ENCODE data around the gene ADARB2.

- TF ChIP-seq ZFP41 (tag by site-specific recombination; IDR thresholded peaks at IDR 0.05; ENCODE audit: borderline replicate concordance) = no peak
- no peak for TF ChIP-seq CTCF (tag by site-specific recombination; IDR thresholded peaks at IDR 0.05)
- TF ChIP-seq ZBTB1 (tag by site-specific recombination; IDR thresholded peaks at IDR 0.05) = no peak
- TF ChIP-seq ZBTB26 (tag by site-specific recombination; optimal IDR thresholded peaks at IDR 0.05) = no peak
- no peak for TF ChIP-seq ZBTB21 (tag by site-specific recombination; IDR thresholded peaks at IDR 0.05)
- TF ChIP-seq ZBTB44 (tag by site-specific recombination; IDR thresholded peaks at IDR 0.05) = no peak
- TF ChIP-seq GLI4 (tag by site-specific recombination; IDR thresholded peaks at IDR 0.05) = no peak
- no peak for TF ChIP-seq ZNF239 (tag by site-specific recombination; IDR thresholded peaks at IDR 0.05)
- no peak for TF ChIP-seq ZNF19 (tag by site-specific recombination; IDR thresholded peaks at IDR 0.05; ENCODE audit: low read depth)
- no peak for TF ChIP-seq SETDB1 (IDR thresholded peaks at IDR 0.05; ENCODE audit: insufficient read length, low read length)
- no peak for TF ChIP-seq YY1 (tag by site-specific recombination; IDR thresholded peaks at IDR 0.05)
- TF ChIP-seq MYNN (tag by site-specific recombination; IDR thresholded peaks at IDR 0.05; ENCODE audit: borderline replicate concordance) = no peak
- no peak for TF ChIP-seq ZBTB11 (tag by site-specific recombination; conservative IDR thresholded peaks at IDR 0.05; ENCODE audit: low read depth)
- TF ChIP-seq ZNF324 (tag by site-specific recombination; IDR thresholded peaks at IDR 0.05) = no peak
Measured at GRCh38 chr10:1297566-1298301, 439.6 kb downstream of the ADARB2 start.
